ENCODE data around the gene REG3A. TPM values are rescaled to one million over a fixed set of nuclear protein-coding genes. Genes with fewer than 3 reads are reported as not detected.

The REG3A gene
- polyA plus RNA-seq, 3 donors: not detected

- Histone ChIP-seq H3K9ac (ENCODE audit: insufficient read depth, low read length, poor library complexity, severe bottlenecking) (no peak overlapping the region), H2AFZ (ENCODE audit: insufficient read depth, low read depth, low read length, poor library complexity, severe bottlenecking) (no peak overlapping the region), H4K20me1 (ENCODE audit: insufficient read depth, low read length) (no peaks in the 10 kb centered on the region), H3K27ac (ENCODE audit: low read depth in 1 of 2, low read length in 2 of 2) (no peak overlapping the region), H3K79me2 (ENCODE audit: insufficient read depth, low read length) (no peaks in the 10 kb centered on the region), H3K36me3 (replicated peaks in 1 of 2; ENCODE audit: control insufficient read depth in 1 of 2, insufficient read depth in 2 of 2, low read length in 2 of 2) (no peaks in the 10 kb centered on the region), H3K4me1 (ENCODE audit: control insufficient read depth in 1 of 2, insufficient read depth in 2 of 2, low read length in 2 of 2) (no peaks in the 10 kb centered on the region), H3K27me3 (ENCODE audit: control insufficient read depth in 2 of 2, insufficient read depth in 2 of 2, low read length in 2 of 2) (no peaks in the 10 kb centered on the region), H3K9me3 (replicated peaks in 1 of 2; ENCODE audit: control insufficient read depth in 1 of 2, insufficient read depth in 1 of 2, low read length in 2 of 2) (no peaks in the 10 kb centered on the region), H3K4me3 (replicated peaks in 1 of 3; ENCODE audit: low read depth in 2 of 3, low read length in 3 of 3) (no peak overlapping the region), H3K4me2 (replicated peaks; ENCODE audit: extremely low read depth, low read length, poor library complexity, severe bottlenecking) (no peak overlapping the region)
- 100% methylated on average over 1 of the region's 4 CpGs for WGBS (ENCODE audit: insufficient coverage)
- Mint-ChIP-seq H3K27me3 (ENCODE audit: low read depth in 3 of 3) (peaks cover 0 to 8% (median 2%) of the 10 kb centered on the region in 3 donors), H3K27ac (no peak overlapping the region), H3K4me1 (no peaks in the 10 kb centered on the region), H3K4me3 (no peak overlapping the region), H3K9me3 (peaks cover 0 to 10% (median 3%) of the 10 kb centered on the region in 7 donors), H3K36me3 (no peaks in the 10 kb centered on the region)
- no peak for TF ChIP-seq CTCF (IDR thresholded peaks at IDR 0.05)
- intact Hi-C loops (cut with micrococcal nuclease): no loop called here
- no peak for DNase-seq
Observed at GRCh38 chr2:79131687-79132086, 27.9 kb downstream of the REG3A start.

GRCh38 chr2:79129804-79130203 is 29.7 kb downstream of the REG3A start:
- Mint-ChIP-seq H3K4me3 (no peak overlapping the region), H3K27me3 (ENCODE audit: low read depth in 3 of 3) (peaks cover 0 to 8% (median 2%) of the 10 kb centered on the region in 3 donors), H3K36me3 (no peaks in the 10 kb centered on the region), H3K27ac (no peak overlapping the region), H3K9me3 (peaks cover 0 to 10% (median 3%) of the 10 kb centered on the region in 7 donors), H3K4me1 (no peaks in the 10 kb centered on the region)
- H4K20me1 ChIP-seq (ENCODE audit: insufficient read depth, low read length): no peaks in the 10 kb centered on the region
- no peak overlapping the region for H3K4me2 ChIP-seq (replicated peaks; ENCODE audit: extremely low read depth, low read length, poor library complexity, severe bottlenecking)
- no peak for DNase-seq
- H3K4me3 ChIP-seq (replicated peaks in 1 of 3; ENCODE audit: low read depth in 2 of 3, low read length in 3 of 3): no peak overlapping the region
- no peaks in the 10 kb centered on the region for H3K9me3 ChIP-seq (replicated peaks in 1 of 2; ENCODE audit: control insufficient read depth in 1 of 2, insufficient read depth in 1 of 2, low read length in 2 of 2)
- H3K9ac ChIP-seq (ENCODE audit: insufficient read depth, low read length, poor library complexity, severe bottlenecking): no peak overlapping the region
- H3K4me1 ChIP-seq (ENCODE audit: control insufficient read depth in 1 of 2, insufficient read depth in 2 of 2, low read length in 2 of 2): no peaks in the 10 kb centered on the region
- H2AFZ ChIP-seq (ENCODE audit: insufficient read depth, low read depth, low read length, poor library complexity, severe bottlenecking): no peak overlapping the region
- intact Hi-C loops (cut with micrococcal nuclease): no loop called here
- no peaks in the 10 kb centered on the region for H3K36me3 ChIP-seq (replicated peaks in 1 of 2; ENCODE audit: control insufficient read depth in 1 of 2, insufficient read depth in 2 of 2, low read length in 2 of 2)
- TF ChIP-seq CTCF (IDR thresholded peaks at IDR 0.05): no peak
- no peak overlapping the region for H3K27ac ChIP-seq (ENCODE audit: low read depth in 1 of 2, low read length in 2 of 2)
- H3K27me3 ChIP-seq (ENCODE audit: control insufficient read depth in 2 of 2, insufficient read depth in 2 of 2, low read length in 2 of 2): no peaks in the 10 kb centered on the region
- no peaks in the 10 kb centered on the region for H3K79me2 ChIP-seq (ENCODE audit: insufficient read depth, low read length)

Measured in CD14-positive monocyte (primary cell).